ENCODE results near the gene COL4A2.
A peak's percentile ranks its signal among the peaks of the same experiment; 100 is the strongest.
"Not testable (repeated sequence)": the region's sequence is repeated elsewhere in the genome, so short reads cannot be mapped to it uniquely, and the experiment has no call there.

The COL4A2 gene

GRCh38 chr13:110483386-110483968 is 176.4 kb downstream of the COL4A2 start:
- DNase-seq (ENCODE audit: insufficient read length, low spot score) (no peak), FAIRE-seq (no peak)
- TF ChIP-seq POLR2A (IDR thresholded peaks at IDR 0.05; ENCODE audit: low read depth, low read length): no peak

GRCh38 chr13:110484290-110485048 is 177.4 kb downstream of the COL4A2 start:
- no peak for TF ChIP-seq POLR2A (IDR thresholded peaks at IDR 0.05; ENCODE audit: low read depth, low read length)
- FAIRE-seq (no peak), DNase-seq (ENCODE audit: insufficient read length, low spot score) (no peak)

DNA sequence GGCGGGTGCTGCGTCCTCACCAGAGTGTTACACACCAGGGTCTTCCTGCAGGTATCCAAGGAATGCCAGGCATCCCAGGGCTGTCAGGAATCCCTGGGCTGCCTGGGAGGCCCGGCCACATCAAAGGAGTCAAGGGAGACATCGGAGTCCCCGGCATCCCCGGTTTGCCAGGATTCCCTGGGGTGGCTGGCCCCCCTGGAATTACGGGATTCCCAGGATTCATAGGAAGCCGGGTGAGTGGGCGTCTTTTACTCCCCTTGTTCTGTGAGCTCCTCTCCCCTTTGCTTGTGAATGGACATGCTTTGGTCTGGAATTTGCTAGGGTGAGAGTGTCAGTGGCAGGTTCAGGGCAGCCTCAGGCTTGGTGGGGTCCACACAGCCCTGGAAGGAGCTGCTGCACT is 178.5 kb downstream of the COL4A2 start:
- DNase-seq (ENCODE audit: insufficient read length, low spot score): peak; percentile 40
- TF ChIP-seq POLR2A (IDR thresholded peaks at IDR 0.05; ENCODE audit: low read depth, low read length): no peak
- no peak for FAIRE-seq

DNA sequence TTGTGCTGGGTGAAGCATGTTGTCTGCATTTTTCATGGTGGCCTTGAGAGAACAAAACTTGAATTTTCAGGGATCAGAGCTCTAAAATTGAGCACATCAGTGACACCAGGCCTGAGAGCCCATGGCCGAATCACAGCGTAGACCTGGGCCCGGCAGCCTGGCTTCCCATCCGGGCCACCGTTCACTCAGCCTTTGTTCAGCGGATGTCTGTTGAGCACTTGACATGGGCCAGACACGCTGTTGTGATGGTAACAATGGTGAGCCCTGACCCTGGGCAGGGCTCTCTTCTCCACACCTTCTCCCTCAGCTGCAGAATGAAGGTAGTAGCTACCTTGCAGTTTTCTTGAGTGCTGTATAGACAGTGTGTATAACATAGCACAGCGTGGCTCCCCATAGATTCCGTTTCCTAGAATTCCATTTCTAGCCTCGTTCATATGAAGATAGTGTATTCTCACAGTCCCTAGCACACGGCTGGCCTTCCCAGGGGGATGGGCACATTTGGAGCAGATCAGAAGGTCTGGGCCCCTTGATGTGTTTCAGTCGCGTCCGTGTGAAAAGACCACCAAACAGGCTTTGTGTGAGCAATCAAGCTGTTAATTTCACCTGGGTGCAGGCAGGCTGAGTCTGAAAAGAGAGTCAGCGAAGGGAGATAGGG is 179.1 kb downstream of the COL4A2 start:
- no peak for DNase-seq (ENCODE audit: insufficient read length, low spot score)
- TF ChIP-seq POLR2A (IDR thresholded peaks at IDR 0.05; ENCODE audit: low read depth, low read length): no peak
- FAIRE-seq: no peak

DNA sequence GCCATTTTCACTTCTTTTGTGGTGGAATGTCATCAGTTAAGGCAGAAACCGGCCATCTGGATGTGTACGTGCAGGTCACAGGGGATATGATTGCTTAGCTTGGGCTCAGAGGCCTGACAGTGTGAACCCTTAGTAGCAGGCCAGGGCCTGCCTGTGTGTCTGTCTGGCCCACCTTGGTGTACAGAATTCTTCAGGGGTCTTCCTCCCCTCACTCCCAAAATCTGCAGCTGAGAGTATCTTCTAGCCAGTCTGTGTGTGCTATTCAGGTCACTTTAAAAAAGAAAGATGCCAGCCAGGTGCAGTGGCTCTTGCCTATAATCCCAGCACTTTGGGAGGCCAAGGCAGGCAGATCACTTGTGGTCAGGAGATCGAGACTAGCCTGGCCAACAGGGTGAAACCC is 179.8 kb downstream of the COL4A2 start:
- DNase-seq (ENCODE audit: insufficient read length, low spot score); FAIRE-seq: not testable (repeated sequence)

DNA sequence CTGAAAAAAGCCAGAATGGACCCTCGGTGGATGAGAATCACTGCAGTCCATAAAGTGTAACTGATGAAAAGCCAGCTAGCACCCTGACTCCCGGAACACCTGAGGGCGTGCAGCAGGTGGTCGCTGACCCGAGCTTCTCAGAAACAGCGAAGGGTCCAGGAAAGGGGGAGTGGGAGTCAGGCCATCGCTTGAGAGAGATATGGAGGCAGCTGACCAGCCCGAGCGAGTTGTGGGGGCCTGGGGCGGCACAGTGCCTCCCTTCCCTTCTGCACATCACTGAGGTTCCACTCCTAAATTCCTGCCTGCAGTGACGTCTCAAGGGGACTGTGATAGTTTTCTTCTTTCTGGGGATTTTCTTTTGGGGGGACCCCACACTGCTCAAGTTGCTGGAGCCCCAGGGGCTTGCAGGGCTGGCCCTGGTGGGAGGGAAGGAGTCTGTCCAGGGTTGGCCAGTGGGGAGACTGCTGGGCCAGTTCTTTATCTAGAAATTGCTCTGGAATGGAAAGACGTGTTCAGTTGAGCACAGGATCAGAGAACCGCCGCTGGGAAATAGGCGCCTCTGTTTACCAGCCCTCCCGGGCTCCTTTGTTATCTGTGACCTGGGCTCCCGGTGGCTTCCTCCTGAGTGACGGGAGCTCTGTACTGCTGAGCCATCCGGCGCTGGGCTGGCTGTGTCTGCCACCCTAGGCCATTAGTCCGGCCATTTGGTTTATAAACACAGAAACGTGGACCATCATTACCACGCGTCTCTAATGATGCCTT is 183.1 kb downstream of the COL4A2 start:
- DNase-seq (ENCODE audit: insufficient read length, low spot score): no peak

DNA sequence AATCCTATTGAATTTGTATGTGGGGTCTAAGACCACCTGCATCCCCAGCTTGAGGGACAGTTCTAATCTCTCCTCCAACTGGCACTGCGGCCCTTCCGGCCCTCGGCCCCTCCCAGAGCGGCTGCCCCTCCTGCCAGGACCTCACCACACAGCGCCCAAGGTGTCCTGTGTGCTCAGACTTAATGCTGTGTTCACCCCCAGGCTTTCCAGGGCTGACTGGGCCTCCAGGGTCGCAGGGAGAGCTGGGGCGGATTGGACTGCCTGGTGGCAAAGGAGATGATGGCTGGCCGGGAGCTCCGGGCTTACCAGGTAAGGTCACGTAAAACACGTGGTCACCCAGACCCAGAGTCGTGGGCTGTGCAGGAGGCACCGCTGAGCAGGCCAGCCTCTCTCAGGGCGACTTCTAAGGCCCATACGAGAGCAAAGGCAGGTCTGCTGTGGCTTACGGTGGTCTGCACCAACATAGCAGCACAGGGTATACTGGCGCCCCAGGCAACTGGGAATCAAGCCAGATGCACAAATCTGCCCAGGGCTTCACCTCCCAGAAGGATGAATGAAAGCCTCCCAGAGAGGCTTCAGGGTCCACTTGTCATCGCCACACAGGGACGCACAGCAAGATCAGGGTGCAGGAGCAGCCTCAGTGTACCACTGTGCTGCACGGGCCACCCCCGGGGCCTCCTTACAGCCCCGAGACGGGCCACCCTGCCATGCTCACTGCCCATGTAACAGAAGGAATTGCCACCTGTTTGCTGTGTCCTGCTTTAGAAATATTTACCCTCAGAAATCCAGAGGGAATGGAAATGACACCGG is 185.0 kb downstream of the COL4A2 start:
- no peak for TF ChIP-seq POLR2A (IDR thresholded peaks at IDR 0.05; ENCODE audit: low read depth, low read length)
- DNase-seq (ENCODE audit: insufficient read length, low spot score) (no peak), FAIRE-seq (no peak)

More for the DNA sequence above, 183.1 kb downstream of the COL4A2 start:
- no peak for TF ChIP-seq POLR2A (IDR thresholded peaks at IDR 0.05; ENCODE audit: low read depth, low read length)
- no peak for FAIRE-seq

- DNase-seq (ENCODE audit: insufficient read length, low spot score): no peak
- no peak for FAIRE-seq
- TF ChIP-seq POLR2A (IDR thresholded peaks at IDR 0.05; ENCODE audit: low read depth, low read length): no peak
These were observed 185.9 kb downstream of the COL4A2 start for GRCh38 chr13:110492679-110493593.

DNA sequence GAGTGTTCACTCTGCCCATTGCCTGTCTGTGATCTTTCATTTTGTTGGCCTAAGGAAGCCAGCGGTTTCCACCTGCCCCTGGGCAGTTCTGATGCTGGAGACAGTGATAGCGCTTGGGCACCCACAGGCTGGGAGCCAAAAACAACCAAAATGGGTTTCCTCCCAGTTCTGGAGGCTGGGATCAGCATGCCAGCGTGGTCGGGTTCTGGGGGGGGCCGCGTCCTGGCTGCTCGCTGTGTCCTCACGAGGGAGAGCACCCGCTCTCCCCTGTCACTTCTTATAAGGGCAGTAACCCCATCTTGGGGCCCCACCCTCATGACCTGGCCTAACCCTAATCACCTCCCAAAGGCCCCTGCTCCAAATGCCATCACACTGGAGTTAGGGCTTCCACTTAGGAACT is 186.5 kb downstream of the COL4A2 start:
- FAIRE-seq (no peak), DNase-seq (ENCODE audit: insufficient read length, low spot score) (no peak)
- no peak for TF ChIP-seq POLR2A (IDR thresholded peaks at IDR 0.05; ENCODE audit: low read depth, low read length)

- DNase-seq (ENCODE audit: insufficient read length, low spot score): no peak
- TF ChIP-seq POLR2A (IDR thresholded peaks at IDR 0.05; ENCODE audit: low read depth, low read length): no peak
- no peak for FAIRE-seq
These were observed 188.3 kb downstream of the COL4A2 start for GRCh38 chr13:110495376-110495775.

GRCh38 chr13:110495881-110496280 is 188.8 kb downstream of the COL4A2 start:
- DNase-seq (ENCODE audit: insufficient read length, low spot score): no peak

GRCh38 chr13:110496281-110496680 is 189.2 kb downstream of the COL4A2 start:
- no peak for DNase-seq (ENCODE audit: insufficient read length, low spot score)
- no peak for FAIRE-seq
- no peak for TF ChIP-seq POLR2A (IDR thresholded peaks at IDR 0.05; ENCODE audit: low read depth, low read length)

More at GRCh38 chr13:110495881-110496280, 188.8 kb downstream of the COL4A2 start:
- TF ChIP-seq POLR2A (IDR thresholded peaks at IDR 0.05; ENCODE audit: low read depth, low read length): no peak
- no peak for FAIRE-seq
